Dedifferentiated amniotic fluid mesenchymal stem cell (primary cell): Measurements from ENCODE around the gene CEP55.

Experiments used
- DNase-seq: peaks from one replicate; pipeline ENCODE4 v3.0.0-alpha.2; 2016; ENCODE audit errors: extremely low spot score

CEP55 gene

DNA sequence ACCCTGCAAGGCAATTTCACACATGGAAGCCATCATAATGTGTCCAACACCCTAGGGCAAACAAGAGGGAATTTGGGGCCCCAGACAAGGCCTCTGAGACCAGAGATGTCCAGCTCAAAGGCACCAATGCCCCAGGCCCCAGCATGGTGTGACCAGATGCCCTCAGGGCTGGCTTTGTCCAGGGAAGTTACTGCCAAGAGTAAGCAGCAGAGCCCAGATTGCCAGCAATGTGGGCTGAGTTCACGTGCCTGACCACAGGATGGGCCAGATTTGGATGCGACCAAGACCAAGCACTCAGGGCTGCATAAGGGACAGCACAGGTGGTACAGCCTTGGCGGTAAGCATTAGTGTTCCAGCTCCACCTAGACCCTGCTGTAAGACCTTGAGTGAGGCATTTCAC lies 27.0 kb upstream of the CEP55 start:
- no peak for DNase-seq

DNA sequence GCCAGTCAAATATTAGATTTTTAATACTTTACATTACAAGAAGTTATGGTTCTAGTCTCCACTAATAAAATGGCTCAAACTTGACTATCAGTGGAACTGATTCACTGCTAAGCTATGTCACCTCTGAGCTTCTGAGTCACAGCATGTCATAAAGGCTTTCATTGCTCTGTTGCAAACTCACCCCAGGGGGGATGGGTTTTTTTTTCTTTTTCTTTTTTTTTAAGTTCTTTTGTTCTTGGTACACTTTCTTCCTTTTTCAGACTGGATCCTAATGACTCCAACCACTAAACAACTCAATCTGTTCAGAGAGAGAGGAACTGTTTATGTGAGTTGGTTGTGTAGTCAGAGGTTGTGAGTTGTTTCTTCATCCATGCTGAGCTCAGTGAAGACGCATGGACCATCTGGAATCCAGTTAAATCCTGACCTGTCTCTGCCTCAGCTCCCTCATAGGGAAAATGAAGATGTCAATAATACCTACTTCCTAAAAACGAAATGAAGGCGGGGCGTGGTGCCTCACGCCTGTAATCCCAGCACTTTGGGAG lies 25.2 kb upstream of the CEP55 start:
- DNase-seq: peak; percentile 80

DNA sequence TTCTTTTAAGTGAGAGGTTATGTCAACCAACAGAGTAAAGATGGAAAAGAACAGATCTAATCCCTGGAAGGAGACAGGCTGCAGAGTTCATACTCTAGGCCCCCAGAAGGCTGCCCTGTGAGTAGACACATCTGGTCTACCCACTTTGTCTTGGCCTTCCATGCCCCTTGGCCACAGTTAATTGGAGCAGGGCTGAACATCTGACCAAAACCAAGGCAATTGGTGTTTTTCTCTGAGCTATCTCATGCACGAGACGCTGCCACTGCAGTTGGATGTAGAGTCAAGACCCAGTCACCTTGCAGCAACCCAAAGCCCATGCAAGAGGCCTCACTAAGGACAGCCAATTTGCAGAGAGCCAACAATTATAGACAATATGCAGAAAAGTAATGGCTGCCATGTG lies 23.3 kb upstream of the CEP55 start:
- DNase-seq: no peak

DNA sequence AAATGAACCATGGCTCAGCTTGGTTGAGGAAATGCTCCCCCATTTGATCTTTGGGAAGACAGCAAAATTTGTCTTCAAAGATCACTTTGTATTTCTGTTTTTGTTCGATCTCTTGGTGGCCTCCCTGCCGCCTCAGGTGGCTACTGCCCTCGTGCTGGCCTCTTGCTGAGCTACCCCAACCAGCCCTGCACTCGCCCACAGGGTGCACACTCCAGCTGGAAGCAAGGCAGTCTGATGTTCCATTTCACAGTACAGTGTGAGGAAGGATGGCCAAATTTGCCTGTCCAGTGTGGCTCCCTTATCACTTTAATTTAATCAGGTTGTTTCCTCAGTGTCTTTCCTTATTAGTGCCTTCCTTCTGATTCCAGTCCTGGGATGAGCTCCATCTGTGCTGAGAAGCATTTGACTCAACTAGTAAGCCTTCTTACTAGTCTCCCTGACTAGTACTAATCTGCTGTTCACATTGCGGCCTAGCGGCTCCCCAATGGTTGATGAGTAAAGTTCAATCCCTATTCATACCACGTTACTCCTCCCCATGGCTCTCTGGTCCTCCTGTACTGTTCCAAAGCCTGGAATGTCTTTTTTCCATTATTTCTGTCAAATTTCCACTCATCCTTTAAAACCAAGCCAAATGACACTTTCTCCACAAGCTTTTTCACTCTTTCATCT lies 22.5 kb upstream of the CEP55 start:
- DNase-seq: no peak

DNA sequence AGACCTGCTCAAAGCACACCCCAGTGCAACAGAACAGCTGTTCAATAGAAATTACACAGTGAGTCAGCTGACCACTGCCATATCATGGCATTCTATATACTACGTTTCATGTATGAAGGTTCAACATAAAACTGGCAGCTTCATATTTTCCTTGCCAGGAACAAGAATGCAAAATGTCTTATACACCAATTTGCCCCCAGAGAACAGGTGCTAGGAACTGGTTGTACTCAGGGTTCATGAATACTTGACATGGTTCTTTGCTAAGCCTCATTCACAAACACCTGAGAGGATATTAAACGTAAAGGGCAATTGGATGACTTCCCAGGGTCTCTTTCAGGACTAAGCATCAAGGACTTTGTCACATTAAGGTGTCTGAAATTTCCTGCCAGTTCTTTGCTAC lies 21.2 kb upstream of the CEP55 start:
- no peak for DNase-seq

DNA sequence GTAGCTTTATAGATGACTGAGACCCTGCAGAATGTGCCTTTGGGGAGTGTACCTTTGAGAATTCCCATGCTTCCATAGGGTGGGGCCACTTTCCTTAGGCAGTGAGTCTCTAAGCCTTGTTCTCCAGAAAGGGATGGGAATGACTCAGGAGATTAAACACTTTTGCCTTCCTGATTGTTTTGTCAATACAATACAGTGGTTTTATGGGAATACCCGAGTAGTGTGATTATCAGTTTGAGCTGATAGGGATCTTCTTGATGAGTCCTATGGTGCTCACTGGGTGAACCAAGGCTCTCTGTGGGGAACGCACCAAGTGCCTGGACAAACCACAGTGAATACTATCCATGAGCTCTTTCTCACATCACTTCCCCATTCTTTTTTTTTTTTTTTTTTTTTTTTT lies 20.5 kb upstream of the CEP55 start:
- DNase-seq: no peak

DNA sequence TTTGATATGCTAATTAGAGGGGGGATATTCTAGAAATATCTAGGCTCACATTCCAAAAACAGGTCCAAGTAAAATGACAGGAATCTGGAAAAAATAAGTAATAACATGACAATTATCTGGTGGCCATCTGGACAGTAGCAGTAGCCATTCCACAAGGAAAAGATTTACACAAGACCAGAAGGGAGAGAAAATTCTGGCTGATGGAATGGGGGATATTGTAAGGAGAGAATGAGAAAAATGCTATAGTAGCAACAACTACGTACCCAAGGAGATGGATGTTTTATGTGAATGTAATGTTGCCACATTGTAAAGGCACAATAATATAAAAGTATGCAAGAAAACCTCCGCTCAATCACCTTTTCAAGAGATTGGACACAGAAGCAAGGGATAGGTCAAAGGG lies 19.7 kb upstream of the CEP55 start:
- no peak for DNase-seq

DNA sequence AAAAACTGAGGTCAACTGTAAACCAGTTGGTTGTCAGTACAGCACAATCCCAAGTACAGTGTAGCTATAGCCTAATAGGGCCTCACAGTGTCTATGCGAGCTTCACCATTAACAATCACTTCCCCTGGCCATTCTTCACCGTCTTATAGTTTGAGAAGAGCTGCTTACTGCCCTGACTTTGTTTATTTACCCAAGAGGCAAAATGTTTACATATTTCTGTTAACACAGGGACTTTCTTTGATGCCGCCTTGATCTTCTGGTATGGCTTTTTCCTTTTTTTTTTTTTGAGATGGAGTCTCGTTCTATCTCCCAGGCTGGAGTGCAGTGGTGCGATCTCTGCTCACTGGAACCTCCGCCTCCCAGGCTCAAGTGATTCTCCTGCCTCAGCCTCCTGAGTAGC lies 17.5 kb upstream of the CEP55 start:
- no peak for DNase-seq

DNA sequence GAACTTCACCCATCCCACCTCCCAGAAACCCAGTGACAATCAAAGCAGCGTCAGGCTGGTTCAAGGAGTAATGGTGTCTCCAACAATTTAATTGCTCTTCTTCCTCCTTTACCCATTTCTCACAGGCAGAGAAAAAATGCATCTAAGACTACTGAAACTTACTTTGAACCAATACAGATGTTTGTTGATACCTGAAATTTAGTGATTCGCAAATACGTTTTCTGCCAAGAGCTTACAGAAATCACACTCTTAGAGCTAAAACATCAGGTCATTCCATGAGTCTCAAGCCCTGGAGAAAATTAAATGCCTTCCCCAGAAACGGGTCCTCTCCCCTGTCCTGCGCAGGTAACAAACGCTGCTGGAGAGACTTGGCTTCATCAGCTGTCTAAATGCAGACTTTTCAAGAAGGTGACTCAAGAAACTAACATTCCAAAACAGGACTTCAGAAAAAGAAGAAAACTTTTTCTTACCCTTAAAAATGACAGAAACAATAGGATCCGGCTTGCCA lies 14.7 kb upstream of the CEP55 start:
- DNase-seq: no peak

DNA sequence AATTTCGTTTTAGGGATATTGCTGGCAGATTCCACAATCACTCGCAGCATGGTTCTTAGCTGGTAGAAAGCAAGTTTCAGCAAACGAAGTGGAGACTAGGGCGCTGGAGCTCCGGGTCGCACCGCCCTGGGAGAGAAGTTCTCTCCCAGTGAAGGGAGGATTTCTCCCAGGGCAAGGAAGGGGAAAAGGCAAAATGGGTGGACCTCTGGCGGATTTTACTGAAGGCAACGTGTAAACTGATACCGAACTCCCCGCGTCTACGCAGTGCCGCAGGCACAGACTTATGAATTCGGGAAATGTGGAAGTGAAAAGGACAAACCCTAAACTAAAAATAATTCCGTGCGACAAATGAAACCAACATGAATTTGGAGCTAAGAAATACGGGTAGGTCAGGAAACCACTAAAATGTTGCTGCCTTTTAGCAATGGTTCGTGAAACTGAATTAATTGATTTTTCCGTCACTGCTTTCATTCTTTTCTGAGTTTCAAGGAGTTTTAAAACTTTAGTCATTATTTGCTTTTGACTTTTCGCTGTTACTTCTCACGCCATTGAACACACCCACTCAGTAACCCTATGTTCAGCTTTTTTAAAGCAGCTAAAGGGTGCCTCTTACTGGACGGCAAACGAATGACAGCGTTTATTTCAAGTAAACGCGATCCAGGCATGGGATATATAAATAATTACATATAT lies 14.1 kb upstream of the CEP55 start, which contains the start of gene MYOF:
TSS of gene MYOF (minus strand) at position 190 of the 690 bp plus-strand sequence. CDS start at position 50, 140 bp downstream.
- DNase-seq: peak; percentile 93

DNA sequence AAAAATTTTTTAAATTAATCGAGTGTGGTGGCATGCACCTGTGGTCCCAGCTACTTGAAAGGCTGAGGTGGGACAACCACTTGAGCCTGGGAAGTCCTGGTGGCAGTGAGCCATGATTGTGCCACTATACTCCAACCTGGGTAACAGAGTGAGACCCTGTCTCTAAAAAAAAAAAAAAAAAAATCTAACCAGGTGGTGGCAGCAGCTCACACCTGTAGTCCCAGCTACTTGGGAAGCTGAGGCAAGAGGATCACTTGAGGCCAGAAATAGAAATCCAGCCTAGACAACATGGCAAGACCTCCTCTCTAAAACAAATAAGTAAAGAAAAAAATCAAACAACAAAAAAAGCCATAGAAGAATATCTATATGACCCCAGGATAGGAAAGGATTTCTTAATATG lies 10.7 kb upstream of the CEP55 start:
- no peak for DNase-seq

DNA sequence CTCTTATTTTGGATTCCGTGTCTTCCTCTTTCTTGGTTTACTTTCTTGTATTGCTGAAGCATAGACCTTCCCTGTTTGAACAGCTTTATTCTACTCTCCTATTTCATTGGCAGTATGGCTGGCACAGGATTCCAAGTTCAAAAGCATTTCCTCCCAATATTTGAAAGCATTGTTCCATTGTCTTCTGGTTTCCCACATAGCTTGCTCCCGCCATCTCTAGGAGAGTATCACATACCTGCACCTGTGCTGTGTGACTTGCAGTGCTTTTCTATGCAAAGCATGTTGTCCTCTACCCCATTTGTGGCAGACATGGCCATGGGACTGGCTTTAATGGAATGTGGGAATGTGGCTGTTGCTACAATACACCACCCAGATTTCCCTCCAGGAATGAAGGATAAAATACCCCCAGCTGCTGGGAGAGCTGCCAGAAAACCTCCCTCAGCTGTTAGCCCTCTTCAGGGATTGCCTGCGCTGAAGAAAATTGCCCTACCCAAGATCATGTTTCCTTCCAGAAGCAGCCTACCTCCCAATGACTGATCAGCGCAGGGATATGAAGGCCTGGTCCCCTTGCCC lies 7.4 kb upstream of the CEP55 start:
- DNase-seq: peak; percentile 14

DNA sequence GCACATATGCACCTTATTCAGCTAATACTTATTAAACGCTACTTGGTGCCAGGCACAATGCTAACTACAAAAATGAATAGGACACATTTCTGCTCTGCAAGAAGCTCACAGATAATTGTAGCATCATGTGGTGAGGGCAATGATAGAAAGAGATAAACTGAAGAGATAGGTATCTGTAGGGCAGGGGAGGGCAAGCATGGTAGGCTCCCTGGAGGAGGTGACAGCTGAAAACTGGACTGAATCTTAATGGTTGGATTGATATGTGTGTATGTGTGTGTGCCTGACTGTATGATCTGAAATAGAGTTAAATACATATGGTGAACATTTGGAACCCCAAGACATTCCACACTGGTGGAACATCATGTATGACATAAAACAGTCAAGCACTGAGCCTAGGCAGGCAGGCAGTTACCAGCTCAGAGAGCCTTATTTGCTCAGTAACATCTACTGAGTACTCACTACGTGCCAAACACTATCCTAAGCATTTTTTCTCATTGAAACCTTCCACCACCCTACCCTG lies 4.8 kb upstream of the CEP55 start:
- DNase-seq: no peak

DNA sequence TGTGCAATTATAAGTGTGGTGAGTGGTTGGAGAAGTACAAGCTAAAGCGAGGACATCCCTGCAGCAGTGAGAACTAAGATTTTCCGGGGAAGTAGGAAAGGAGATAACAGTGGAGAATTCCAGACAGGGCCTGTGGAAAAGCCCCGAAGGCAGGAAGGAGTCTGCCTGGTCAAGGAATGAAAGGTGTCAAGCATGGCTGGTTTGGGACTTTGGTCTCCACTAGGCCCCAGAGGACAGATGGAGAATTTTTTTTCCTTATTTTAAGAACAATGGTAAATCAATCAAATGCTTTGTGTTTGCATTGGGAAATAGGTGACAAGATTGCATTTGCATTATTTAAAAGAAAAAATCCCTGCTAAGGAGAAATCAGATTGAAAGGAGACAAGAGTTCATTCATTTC lies 3.2 kb upstream of the CEP55 start:
- no peak for DNase-seq

DNA sequence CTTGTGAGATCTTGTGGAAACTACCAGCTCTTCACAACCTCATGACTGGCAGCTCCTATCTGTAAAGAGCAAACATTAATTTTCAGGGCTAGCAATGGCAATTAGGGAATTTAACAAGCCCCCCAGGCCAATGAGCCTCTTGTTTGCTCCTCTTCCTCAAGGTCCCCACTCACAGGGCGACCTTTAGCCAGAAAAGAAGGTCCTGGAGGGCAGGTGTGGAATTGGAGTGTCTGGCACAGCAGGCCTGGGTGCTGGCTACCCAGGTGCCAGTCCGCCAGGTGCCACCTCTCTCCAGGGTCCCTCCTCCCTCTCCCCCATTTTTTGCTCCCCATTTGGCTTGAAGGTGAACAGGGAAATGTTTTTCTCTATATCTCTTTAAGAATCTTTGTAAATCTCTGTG lies 1.9 kb upstream of the CEP55 start:
- DNase-seq: no peak

DNA sequence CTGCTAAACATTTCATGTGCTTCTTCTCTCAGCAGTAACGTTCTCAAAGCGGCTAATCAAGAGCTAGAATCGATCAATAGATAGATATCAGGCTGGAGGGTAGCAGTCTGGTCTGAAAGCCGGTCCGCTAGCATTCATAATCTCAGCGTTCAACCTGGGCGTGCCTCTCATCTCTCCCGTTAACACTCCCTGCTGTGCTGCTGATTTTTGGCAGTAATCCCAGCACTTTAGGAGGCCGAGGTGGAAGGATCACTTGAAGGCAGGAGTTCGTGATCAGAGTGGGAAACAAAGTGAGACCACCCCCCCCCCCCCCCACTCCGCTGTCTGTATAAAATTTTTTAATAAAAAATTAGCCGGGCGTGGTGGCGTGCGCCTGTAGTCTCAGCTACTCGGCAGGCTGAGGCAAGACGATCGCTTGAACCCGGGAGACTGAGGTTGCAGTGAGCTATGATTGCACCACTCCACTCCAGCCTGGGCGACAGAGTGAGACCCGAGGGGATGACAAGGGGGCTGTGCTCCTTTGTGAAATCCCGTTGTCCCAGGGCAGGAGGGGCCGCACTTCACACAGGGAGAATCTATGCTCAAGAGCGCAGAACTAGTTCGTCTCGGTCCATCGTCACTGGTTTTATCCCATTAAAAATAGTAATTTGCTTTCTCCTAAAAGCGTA lies 624 bp upstream of the CEP55 start:
- DNase-seq: peak; percentile 31

DNA sequence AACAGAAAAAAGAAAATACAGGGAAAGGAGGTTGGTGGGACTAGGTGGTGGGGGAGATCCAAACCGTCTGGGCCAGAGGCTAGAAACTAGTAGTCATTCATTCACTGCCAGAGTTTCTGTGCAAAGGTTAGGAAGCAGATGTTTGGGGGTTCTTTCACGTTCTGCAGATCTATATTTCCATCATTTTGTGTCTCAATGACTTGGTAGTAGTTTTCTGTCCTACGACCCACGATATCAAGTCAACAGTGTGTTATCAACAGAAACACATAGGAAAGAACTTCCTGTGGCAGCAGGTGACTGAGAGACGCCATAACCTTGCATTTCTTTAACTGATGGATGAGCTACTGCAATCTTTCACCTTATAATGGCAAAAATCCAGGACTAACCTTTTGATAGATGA lies 1.8 kb downstream of the CEP55 start:
- DNase-seq: no peak

DNA sequence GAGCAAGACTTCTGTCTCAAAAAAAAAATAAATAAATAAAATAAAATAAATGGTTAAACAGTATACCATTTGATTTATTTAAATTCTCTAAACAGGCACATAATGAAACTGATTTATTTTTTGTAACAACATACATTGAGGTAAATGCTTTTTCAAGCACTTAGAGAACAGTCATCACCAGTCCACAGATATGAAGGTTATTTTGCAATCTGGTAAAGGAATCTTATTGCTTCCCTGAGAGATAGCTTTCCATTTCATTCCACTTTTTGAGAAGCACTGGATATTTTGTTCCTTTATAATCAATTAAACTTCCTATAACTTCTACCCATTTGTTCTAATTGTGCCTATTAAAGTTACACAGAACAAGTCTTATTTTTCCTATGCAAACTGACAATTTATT lies 5.2 kb downstream of the CEP55 start:
- DNase-seq: no peak

DNA sequence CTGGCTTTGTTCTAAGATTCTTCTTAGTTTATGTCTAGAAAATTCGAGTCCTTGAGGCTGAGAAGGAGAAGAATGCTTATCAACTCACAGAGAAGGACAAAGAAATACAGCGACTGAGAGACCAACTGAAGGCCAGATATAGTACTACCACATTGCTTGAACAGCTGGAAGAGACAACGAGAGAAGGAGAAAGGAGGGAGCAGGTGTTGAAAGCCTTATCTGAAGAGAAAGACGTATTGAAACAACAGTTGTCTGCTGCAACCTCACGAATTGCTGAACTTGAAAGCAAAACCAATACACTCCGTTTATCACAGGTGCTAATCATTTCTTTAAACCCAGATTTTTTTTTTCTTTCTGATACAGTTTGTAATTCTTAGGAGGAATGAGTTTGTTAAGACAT lies 6.7 kb downstream of the CEP55 start:
- no peak for DNase-seq

DNA sequence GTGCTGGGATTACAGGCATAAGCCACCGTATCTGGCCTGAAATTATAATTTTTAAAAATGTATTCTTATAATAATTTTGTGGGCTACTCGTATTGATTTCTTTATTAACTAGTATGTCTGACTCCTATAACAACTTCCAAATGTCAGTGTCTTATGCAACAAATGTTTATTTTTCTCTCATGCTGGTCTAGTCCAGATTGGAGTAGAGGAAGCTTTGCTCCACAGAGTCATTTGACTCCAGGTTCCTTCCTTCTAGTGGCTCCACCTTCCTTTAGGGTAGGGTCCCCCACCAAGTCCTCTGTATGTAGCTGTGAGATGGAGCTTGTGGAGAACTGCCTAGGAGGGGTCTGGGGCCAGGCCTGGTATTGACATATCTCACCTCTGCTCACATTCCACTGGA lies 8.7 kb downstream of the CEP55 start:
- no peak for DNase-seq

DNA sequence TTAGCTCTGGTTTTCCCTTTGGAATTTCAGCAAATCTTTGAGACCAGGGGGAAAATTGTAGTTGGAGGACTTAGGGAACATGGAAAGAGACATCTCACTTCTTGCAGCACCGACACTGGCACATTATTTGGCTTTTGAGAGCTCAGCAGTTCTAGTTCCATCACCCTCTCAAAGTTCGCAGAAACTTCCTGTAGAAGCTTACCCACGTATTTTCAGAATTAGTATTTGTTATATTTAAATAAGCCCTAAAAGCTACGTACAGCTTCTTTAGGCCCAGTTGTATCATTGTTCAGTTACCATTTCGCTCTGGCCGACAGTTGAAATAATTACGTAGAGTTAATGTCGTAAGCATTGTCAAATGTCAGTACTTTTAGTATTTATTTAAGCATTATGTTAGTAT lies 13.4 kb downstream of the CEP55 start:
- DNase-seq: no peak

DNA sequence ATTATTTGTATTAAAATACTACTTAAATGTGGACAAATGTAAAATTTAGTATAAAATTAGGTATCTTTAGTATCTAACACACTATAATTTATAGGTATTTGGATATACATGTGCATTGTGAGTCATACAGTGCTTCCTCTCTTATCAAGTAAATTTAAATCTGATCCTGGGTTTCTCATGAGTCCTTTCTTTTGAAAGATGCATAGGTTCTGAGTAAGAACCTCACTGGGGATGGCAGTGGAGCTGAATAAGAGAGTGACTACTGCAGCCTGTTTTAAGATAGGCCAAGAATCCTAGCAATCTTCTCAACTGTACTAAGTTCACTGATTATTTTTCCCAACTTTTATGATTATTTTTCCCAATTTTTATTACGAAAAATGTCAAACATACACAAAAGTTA lies 16.2 kb downstream of the CEP55 start:
- DNase-seq: no peak
